Measurements from ENCODE around the gene FGF5.
"Not testable (repeated sequence)": the region's sequence is repeated elsewhere in the genome, so short reads cannot be mapped to it uniquely, and the experiment has no call there.

FGF5 gene

GRCh38 chr4:80253510-80253909 is 13.0 kb upstream of the FGF5 start:
- no peak for DNase-seq (ENCODE audit: low read depth in 2 of 2)

GRCh38 chr4:80254114-80254513 is 12.3 kb upstream of the FGF5 start:
- DNase-seq (ENCODE audit: low read depth in 2 of 2): no peak

- DNase-seq (ENCODE audit: low read depth in 2 of 2): peak in 1 of 2 experiments; percentile 61
Measured at GRCh38 chr4:80255329-80256095, 11.0 kb upstream of the FGF5 start.

- no peak for DNase-seq (ENCODE audit: low read depth in 2 of 2)
Measured at GRCh38 chr4:80257851-80258250, 8.6 kb upstream of the FGF5 start.

- no peak for DNase-seq (ENCODE audit: low read depth in 2 of 2)
Measured at GRCh38 chr4:80259012-80259411, 7.5 kb upstream of the FGF5 start.

GRCh38 chr4:80259817-80260216 is 6.6 kb upstream of the FGF5 start:
- no peak for DNase-seq (ENCODE audit: low read depth in 2 of 2)

GRCh38 chr4:80261989-80262600 is 4.4 kb upstream of the FGF5 start:
- no peak for DNase-seq (ENCODE audit: low read depth in 2 of 2)

- no peak for DNase-seq (ENCODE audit: low read depth in 2 of 2)
Measured at GRCh38 chr4:80263541-80264351, 2.7 kb upstream of the FGF5 start.

- DNase-seq (ENCODE audit: low read depth in 2 of 2): no peak
Measured at GRCh38 chr4:80264352-80264647, 2.2 kb upstream of the FGF5 start.

GRCh38 chr4:80264825-80265224 is 1.6 kb upstream of the FGF5 start:
- no peak for DNase-seq (ENCODE audit: low read depth in 2 of 2)

- DNase-seq (ENCODE audit: low read depth in 2 of 2): no peak
Measured at GRCh38 chr4:80265571-80266252, 752 bp upstream of the FGF5 start.

GRCh38 chr4:80266902-80267380 is 477 bp downstream of the FGF5 start:
- no peak for DNase-seq (ENCODE audit: low read depth in 2 of 2)

- no peak for DNase-seq (ENCODE audit: low read depth in 2 of 2)
Measured at GRCh38 chr4:80268081-80268823, 1.8 kb downstream of the FGF5 start.

GRCh38 chr4:80268936-80269335 is 2.5 kb downstream of the FGF5 start:
- DNase-seq (ENCODE audit: low read depth in 2 of 2): no peak

GRCh38 chr4:80270321-80270720 is 3.9 kb downstream of the FGF5 start:
- no peak for DNase-seq (ENCODE audit: low read depth in 2 of 2)

- DNase-seq (ENCODE audit: low read depth in 2 of 2): no peak
Measured at GRCh38 chr4:80270868-80271267, 4.4 kb downstream of the FGF5 start.

GRCh38 chr4:80271801-80272200 is 5.3 kb downstream of the FGF5 start:
- DNase-seq (ENCODE audit: low read depth in 2 of 2): no peak

- no peak for DNase-seq (ENCODE audit: low read depth in 2 of 2)
Measured at GRCh38 chr4:80276931-80277330, 10.5 kb downstream of the FGF5 start.

- DNase-seq (ENCODE audit: low read depth in 2 of 2): no peak
Measured at GRCh38 chr4:80279751-80280150, 13.3 kb downstream of the FGF5 start.

- no peak for DNase-seq (ENCODE audit: low read depth in 2 of 2)
Measured at GRCh38 chr4:80286451-80286850, 20.0 kb downstream of the FGF5 start.

- DNase-seq (ENCODE audit: low read depth in 2 of 2): not testable (repeated sequence)
Measured at GRCh38 chr4:80290665-80291064, 24.2 kb downstream of the FGF5 start.

Data from fibroblast of skin of left quadriceps (primary cell).